Esophagus squamous epithelium (tissue), 4 donors: Measurements from ENCODE around the gene TGFBR3.

Source experiments
- CTCF ChIP-seq, 6 experiments: fragments of 450-650 bp in 4 of 6; fragments of 200-600 bp in 2 of 6; sonication (generic) in 2 of 6; IDR thresholded peaks; one replicate each; pipeline ENCODE4 v1.5.1; 2016 to 2019; ENCODE audit warnings: antibody characterized with exemption in 6 of 6, mild to moderate bottlenecking in 4 of 6, moderate library complexity in 4 of 6
- POLR2A ChIP-seq, 4 donors: fragments of 450-650 bp; IDR thresholded peaks; one replicate each; pipeline ENCODE4 v1.6.1; 2017; ENCODE audit warnings: antibody characterized with exemption in 4 of 4, mild to moderate bottlenecking in 4 of 4, moderate library complexity in 3 of 4

DNA sequence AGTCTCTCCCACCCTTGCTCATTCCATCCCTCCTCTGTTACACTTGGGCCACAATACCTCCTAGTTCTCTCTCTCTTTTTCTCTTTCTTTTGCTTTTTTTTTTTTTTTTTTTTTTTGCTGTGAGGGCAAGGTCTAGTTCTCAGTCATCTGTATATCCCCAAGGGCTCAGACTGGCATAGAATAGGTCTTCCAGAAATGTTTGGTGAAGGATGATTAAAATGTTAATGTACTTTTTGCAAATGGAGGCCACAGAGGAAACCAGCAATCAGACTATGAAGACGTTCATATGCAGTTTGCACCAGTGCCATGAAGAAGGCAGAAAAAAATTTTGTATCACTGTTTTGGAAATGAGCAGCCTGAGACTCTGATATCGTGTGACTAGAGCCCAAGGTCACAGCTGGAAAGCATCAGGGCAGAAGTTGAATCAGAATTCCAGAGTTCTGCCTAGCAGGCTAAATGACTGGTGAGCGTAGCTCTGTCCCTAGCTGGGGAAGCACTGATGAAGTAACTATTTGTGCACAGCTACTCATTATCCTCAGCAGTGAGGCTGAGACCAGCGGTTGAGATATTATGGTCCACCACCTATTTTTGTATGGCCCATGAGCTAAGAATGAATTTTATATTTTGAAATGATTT lies 186.5 kb downstream of the TGFBR3 start:
- TF ChIP-seq CTCF (IDR thresholded peaks at IDR 0.05) (no peak), POLR2A (IDR thresholded peaks at IDR 0.05) (no peak)
